Endothelial cell of umbilical vein (primary cell): Measurements from ENCODE around the gene TNFRSF4. TPM values are rescaled to one million over a fixed set of nuclear protein-coding genes. Genes with fewer than 3 reads are reported as not detected.

ENCODE experiments used
- BruUV-seq: library from RNA; stranded (reverse); fragments of 400-500 nt; replicated peaks from 2 replicates; lab custom pipeline; 2021; lab: Mats Ljungman, UMichigan
- CTCF ChIA-PET: fragments of 300-600, 350-600 bp; sonication (Branson Sonifier 250); formaldehyde crosslinking; loops from one replicate; lab custom pipeline; 2021; ENCODE audit warnings: antibody characterized with exemption, inconsistent platforms; lab: Charles Lee
- POLR2A ChIA-PET: fragments of 300-600, 350-600 bp; sonication (Branson Sonifier 250); formaldehyde crosslinking; loops from one replicate; lab custom pipeline; 2021; ENCODE audit warnings: antibody characterized with exemption, inconsistent platforms; lab: Charles Lee
- DNase-seq: peaks from one replicate; pipeline ENCODE4 v3.0.0-alpha.2; 2011; ENCODE audit warnings: low read depth, low spot score
- FAIRE-seq: peaks from 2 replicates; lab custom pipeline; 2011; peaks lifted over from hg19 to GRCh38; lab: Jason Lieb, UNC
- H2AFZ ChIP-seq: 2 replicates; pipeline ENCODE4 v1.6.0; 2012; ENCODE audit warnings: low read depth, low read length, control low read depth, inconsistent platforms
- H3K27ac ChIP-seq: 2 replicates; pipeline ENCODE4 v1.5.1; 2011; ENCODE audit warnings: low read depth, mild to moderate bottlenecking, control low read depth, low read length, moderate library complexity; ENCODE audit not compliant: insufficient read depth
- H3K27me3 ChIP-seq, 2 experiments: 2 replicates each; pipeline versions ENCODE4 v1.6.0 to v1.6.1; 2011; ENCODE audit warnings: low read length in 2 of 2, mixed read lengths in 1 of 2; ENCODE audit not compliant: control insufficient read depth in 2 of 2, insufficient read depth in 2 of 2
- H3K36me3 ChIP-seq, 2 experiments: 2 replicates in 1 of 2; 3 replicates in 1 of 2; pipeline ENCODE4 v1.5.1; 2011; ENCODE audit warnings: low read length in 2 of 2, mild to moderate bottlenecking in 1 of 2, moderate library complexity in 1 of 2; ENCODE audit not compliant: control insufficient read depth in 2 of 2, insufficient read depth in 2 of 2; ENCODE audit errors: extremely low read depth in 1 of 2
- H3K4me1 ChIP-seq: 3 replicates; pipeline ENCODE4 v1.5.1; 2011; ENCODE audit warnings: mild to moderate bottlenecking, low read length; ENCODE audit not compliant: control insufficient read depth, insufficient read depth; ENCODE audit errors: extremely low read depth
- H3K4me2 ChIP-seq: 2 replicates; pipeline ENCODE4 v1.6.1; 2011; ENCODE audit warnings: low read length, control low read depth, mixed read lengths; ENCODE audit not compliant: insufficient read depth
- H3K4me3 ChIP-seq, 3 experiments: fragments of 200-600 bp in 1 of 3; sonication (generic), shearing (Covaris generic) in 1 of 3; replicated peaks in 1 of 3; 2 replicates each; pipeline ENCODE4 v1.5.1; 2011 to 2016; ENCODE audit warnings: control low read depth in 3 of 3, low read length in 3 of 3, mild to moderate bottlenecking in 2 of 3, inconsistent platforms in 1 of 3, low read depth in 1 of 3, moderate library complexity in 1 of 3; ENCODE audit not compliant: insufficient read depth in 1 of 3
- H3K79me2 ChIP-seq: 2 replicates; pipeline ENCODE4 v1.6.0; 2012; ENCODE audit warnings: low read length, inconsistent platforms; ENCODE audit not compliant: control insufficient read depth, insufficient read depth
- H3K9ac ChIP-seq: replicated peaks from 2 replicates; pipeline ENCODE3; 2011; ENCODE audit warnings: low read length, control low read depth; ENCODE audit not compliant: insufficient read depth; ENCODE audit errors: extremely low read depth
- H3K9me1 ChIP-seq: replicated peaks from 3 replicates; pipeline ENCODE4 v1.6.0; 2011; ENCODE audit warnings: mild to moderate bottlenecking, low read length; ENCODE audit not compliant: control insufficient read depth, insufficient read depth; ENCODE audit errors: extremely low read depth
- H3K9me3 ChIP-seq: replicated peaks from 2 replicates; pipeline ENCODE4 v1.5.1; 2012; ENCODE audit warnings: low read length, inconsistent platforms; ENCODE audit not compliant: control insufficient read depth, insufficient read depth
- H4K20me1 ChIP-seq: replicated peaks from 2 replicates; pipeline ENCODE3; 2011; ENCODE audit warnings: mild to moderate bottlenecking, low read length; ENCODE audit not compliant: control insufficient read depth, insufficient read depth; ENCODE audit errors: extremely low read depth
- CTCF ChIP-seq, 2 donors: IDR thresholded peaks; 1 replicate in 1 of 2; 2 replicates in 1 of 2; pipeline ENCODE4 v1.5.1; 2011; ENCODE audit warnings: low read length in 2 of 2, mild to moderate bottlenecking in 2 of 2, moderate library complexity in 2 of 2, control low read depth in 1 of 2, inconsistent platforms in 1 of 2, low read depth in 1 of 2; ENCODE audit not compliant: insufficient read depth in 1 of 2; ENCODE audit errors: extremely low read depth in 1 of 2
- EZH2 ChIP-seq: IDR thresholded peaks from 2 replicates; pipeline ENCODE4 v1.6.1; 2012; ENCODE audit warnings: borderline replicate concordance, low read depth, mild to moderate bottlenecking, moderate library complexity, low read length, inconsistent platforms; ENCODE audit not compliant: severe bottlenecking
- FOS ChIP-seq: IDR thresholded peaks from 2 replicates; pipeline ENCODE4 v1.6.1; 2011; ENCODE audit warnings: mild to moderate bottlenecking, low read length, moderate library complexity, borderline replicate concordance; ENCODE audit not compliant: insufficient read depth
- GATA2 ChIP-seq: IDR thresholded peaks from 2 replicates; pipeline ENCODE4 v1.7.0; 2011; ENCODE audit warnings: low read depth, mild to moderate bottlenecking, moderate library complexity, mixed read lengths, low read length; ENCODE audit not compliant: insufficient read length, insufficient read depth
- JUN ChIP-seq: IDR thresholded peaks from 2 replicates; pipeline ENCODE4 v1.6.1; 2011; ENCODE audit warnings: borderline replicate concordance, low read depth; ENCODE audit not compliant: insufficient read length, insufficient read depth
- MAX ChIP-seq: IDR thresholded peaks from 2 replicates; pipeline ENCODE4 v1.6.1; 2011; ENCODE audit not compliant: insufficient read depth, insufficient read length
- MYC ChIP-seq: IDR thresholded peaks from one replicate; pipeline ENCODE4 v1.6.1; 2011; ENCODE audit warnings: mild to moderate bottlenecking, low read depth, low read length
- POLR2A ChIP-seq: IDR thresholded peaks from 2 replicates; pipeline ENCODE4 v1.6.1; 2012; ENCODE audit warnings: low read depth, mild to moderate bottlenecking, control low read depth, low read length
- POLR2AphosphoS5 ChIP-seq: IDR thresholded peaks from 2 replicates; pipeline ENCODE4 v1.6.1; 2012; ENCODE audit warnings: low read depth, mild to moderate bottlenecking, control low read depth, low read length, moderate library complexity; ENCODE audit not compliant: insufficient read depth
- dilution Hi-C: fragments of 300-500 bp; cut with MboI; formaldehyde crosslinking; loops from one replicate; pipeline ENCODE4 v1.15.0; 2019; ENCODE audit warnings: low sequenced_read_pairs; ENCODE audit not compliant: extremely low pct_ligation_motif_present
- intact Hi-C: fragments of 100-400 bp; cut with micrococcal nuclease; formaldehyde crosslinking; loops from one replicate; pipeline ENCODE4 v1.10.0; 2022
- polyA plus RNA-seq, 4 experiments: library from polyadenylated mRNA; depleted of rRNA in 3 of 4; stranded (reverse) in 3 of 4; unstranded in 1 of 4; fragments of >200 nt; gene quantifications; 2 replicates each; pipeline versions ENCODE4 v1.2.1 to v1.2.3, GENCODE V29; 2011 to 2012; ENCODE audit warnings: missing spikeins in 1 of 4
- total RNA-seq: library from RNA; stranded (reverse); gene quantifications from 2 replicates; pipeline ENCODE4 v1.2.3, GENCODE V29; 2021

TNFRSF4 gene
- total and polyA plus RNA-seq, 2 donors (not counting 3 experiments of a cell fraction or from before 2014, with no cell fraction given), result 0.55 to 1.5 TPM

DNA sequence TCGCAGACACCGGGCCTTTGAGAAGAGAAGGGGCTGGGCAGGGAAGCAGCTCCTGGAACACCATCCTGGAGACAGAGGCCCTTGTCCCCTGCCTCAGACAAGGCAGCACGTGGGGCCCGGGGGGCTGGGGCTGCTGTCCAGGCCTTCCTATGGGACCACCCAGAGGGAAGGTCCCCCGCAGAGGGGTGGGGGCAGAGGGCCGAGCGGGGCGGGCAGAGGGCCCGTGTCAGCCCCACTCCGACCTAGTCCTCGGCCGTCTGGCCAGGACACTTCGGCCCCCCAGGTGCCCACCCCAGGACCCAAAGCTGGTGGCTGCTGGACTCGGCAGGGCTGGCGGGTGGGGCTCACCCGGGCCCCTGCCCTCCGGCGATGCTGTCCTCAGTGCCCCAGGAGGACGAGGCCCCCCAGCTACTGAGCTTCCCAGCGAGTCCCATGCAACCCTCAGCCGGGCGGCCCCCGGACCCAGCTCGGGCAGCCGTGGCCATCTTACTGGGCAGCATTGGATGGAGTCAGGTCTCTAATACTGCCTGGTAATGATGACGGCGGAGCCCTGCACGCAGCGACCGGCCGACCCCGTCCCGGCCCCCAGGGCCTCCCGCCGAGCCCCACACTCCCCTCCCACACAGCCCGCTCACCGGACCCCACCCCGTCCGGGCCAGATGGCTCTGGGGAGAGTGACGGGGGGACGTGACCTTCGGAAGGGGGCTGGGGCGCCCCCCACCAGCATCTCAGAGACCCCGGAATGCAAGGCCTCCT, 47.1 kb downstream of the TNFRSF4 start:
- FAIRE-seq (no peak), DNase-seq (no peak)
- Histone ChIP-seq H4K20me1 (no peaks in the 10 kb centered on the region), H3K27me3 (no peaks in the 10 kb centered on the region), H2AFZ (no peak overlapping the region), H3K36me3 (no peaks in the 10 kb centered on the region), H3K9me1 (no peaks in the 10 kb centered on the region), H3K27ac (no peak overlapping the region), H3K4me1 (no peaks in the 10 kb centered on the region), H3K9me3 (no peaks in the 10 kb centered on the region), H3K4me3 (no peak overlapping the region), H3K4me2 (no peak overlapping the region), H3K9ac (no peak overlapping the region), H3K79me2 (no peaks in the 10 kb centered on the region)
- dilution Hi-C loops (no loop called here), intact Hi-C loops (no loop called here)
- ChIA-PET CTCF (no interaction called here), POLR2A (no interaction called here)
- no peak for TF ChIP-seq EZH2
- TF ChIP-seq GATA2, result no peak
- TF ChIP-seq MAX, result no peak
- TF ChIP-seq CTCF (IDR thresholded peaks at IDR 0.05; ENCODE audit: extremely low read depth in 1 of 2, insufficient read depth in 1 of 2, low read depth in 1 of 2, low read length in 2 of 2), result no peak
- TF ChIP-seq POLR2A, result no peak
- no peak for TF ChIP-seq MYC
- no peak for TF ChIP-seq JUN
- TF ChIP-seq POLR2AphosphoS5, result no peak
- no peak for TF ChIP-seq FOS
- no TSS peak for BruUV-seq
